ENCODE measurements around the gene KCND3. TPM values are rescaled to one million over a fixed set of nuclear protein-coding genes. Genes with fewer than 3 reads are reported as not detected.

KCND3 gene
- total RNA-seq, 1 donor = 0.09 TPM

DNA sequence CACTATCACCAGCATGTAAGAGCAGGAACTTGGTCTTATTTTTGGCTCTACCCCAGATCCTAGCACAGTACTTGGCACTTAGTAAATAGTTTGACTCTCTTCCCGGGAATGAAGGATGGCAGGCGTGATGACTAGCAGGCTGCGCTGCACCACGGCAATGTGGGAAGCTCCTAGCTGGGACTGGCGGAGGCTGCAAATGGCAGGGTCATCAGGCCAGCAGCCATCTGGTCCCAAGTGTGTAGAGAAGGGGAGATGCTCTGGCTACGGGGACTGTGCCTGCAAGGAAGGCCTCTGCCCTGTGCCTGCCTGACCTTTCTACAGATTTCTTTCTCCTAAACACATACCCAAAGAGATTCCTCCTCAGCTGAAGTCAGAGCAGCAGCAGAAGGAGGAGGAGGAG is 95.0 kb downstream of the KCND3 start:
- TF ChIP-seq CTCF (IDR thresholded peaks at IDR 0.05; ENCODE audit: insufficient read depth, low read length) = no peak
- no peak overlapping the region for H3K4me3 ChIP-seq (ENCODE audit: low read depth, low read length)
- no peak for DNase-seq (ENCODE audit: low read depth)

GRCh38 chr1:111891566-111891965 is 97.9 kb downstream of the KCND3 start:
- no peak for DNase-seq (ENCODE audit: low read depth)
- TF ChIP-seq CTCF (IDR thresholded peaks at IDR 0.05; ENCODE audit: insufficient read depth, low read length) = no peak
- no peak overlapping the region for H3K4me3 ChIP-seq (ENCODE audit: low read depth, low read length)

- no peak overlapping the region for H3K4me3 ChIP-seq (ENCODE audit: low read depth, low read length)
- no peak for TF ChIP-seq CTCF (IDR thresholded peaks at IDR 0.05; ENCODE audit: insufficient read depth, low read length)
- DNase-seq (ENCODE audit: low read depth) = no peak
These were observed 100.6 kb downstream of the KCND3 start for GRCh38 chr1:111888740-111889376.

DNA sequence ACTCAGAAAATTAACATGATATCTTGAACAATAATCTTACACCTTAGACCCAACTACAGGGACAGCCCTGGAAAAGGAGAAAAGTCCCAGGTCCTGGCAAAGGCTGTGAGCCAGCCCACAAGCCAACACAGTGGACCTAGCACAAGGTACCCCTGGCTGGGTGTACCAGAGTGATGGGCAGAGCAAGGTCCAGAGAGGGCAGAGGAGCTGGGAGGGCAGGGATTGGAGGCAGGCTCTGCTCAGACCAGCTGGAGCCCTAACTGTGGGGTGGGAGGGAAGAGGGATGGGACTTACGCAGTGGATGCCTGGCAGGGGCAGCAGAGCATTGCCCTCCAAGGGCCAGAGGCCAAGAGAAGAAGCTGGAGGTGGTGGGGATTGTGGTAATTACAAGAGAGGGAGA is 101.6 kb downstream of the KCND3 start:
- no peak for TF ChIP-seq CTCF (IDR thresholded peaks at IDR 0.05; ENCODE audit: insufficient read depth, low read length)

GRCh38 chr1:111887385-111887784 is 102.1 kb downstream of the KCND3 start:
- no peak for DNase-seq (ENCODE audit: low read depth)
- no peak for TF ChIP-seq CTCF (IDR thresholded peaks at IDR 0.05; ENCODE audit: insufficient read depth, low read length)

More for the DNA sequence above, 101.6 kb downstream of the KCND3 start:
- no peak for DNase-seq (ENCODE audit: low read depth)
- no peak overlapping the region for H3K4me3 ChIP-seq (ENCODE audit: low read depth, low read length)

DNA sequence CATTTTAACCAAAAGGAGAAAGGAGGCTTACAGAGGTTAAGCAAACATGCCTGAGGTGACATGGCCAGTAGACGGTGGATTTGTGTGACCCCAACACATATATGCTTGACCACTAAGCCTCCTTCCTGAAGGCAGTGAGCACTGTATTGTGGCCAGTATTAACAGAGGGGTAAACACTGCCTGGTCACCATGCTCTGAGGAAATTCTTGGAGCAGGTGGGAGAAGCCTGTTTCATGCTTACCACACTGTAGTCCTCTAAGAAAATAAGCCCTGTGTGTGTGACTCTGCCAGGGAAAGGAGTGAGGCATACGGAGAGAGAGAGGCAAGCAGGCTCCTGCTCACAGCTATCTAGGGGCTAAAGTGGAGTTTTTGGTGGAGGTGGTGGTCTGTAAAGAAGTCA is 102.7 kb downstream of the KCND3 start:
- no peak overlapping the region for H3K4me3 ChIP-seq (ENCODE audit: low read depth, low read length)
- no peak for DNase-seq (ENCODE audit: low read depth)
- no peak for TF ChIP-seq CTCF (IDR thresholded peaks at IDR 0.05; ENCODE audit: insufficient read depth, low read length)

More at GRCh38 chr1:111887385-111887784, 102.1 kb downstream of the KCND3 start:
- no peak overlapping the region for H3K4me3 ChIP-seq (ENCODE audit: low read depth, low read length)
